Body of pancreas (tissue), 4 donors: ENCODE results near the gene GALNT14. TPM values are rescaled to one million over a fixed set of nuclear protein-coding genes. Genes with fewer than 3 reads are reported as not detected.

Experiments
- ATAC-seq: fragments of 150-250 bp; one replicate; pipeline ENCODE4 v1.9.1; 2016
- DNase-seq, 4 donors: peaks; one replicate each; pipeline ENCODE4 v3.0.0-alpha.2; 2019
- H3K27ac ChIP-seq, 4 donors: fragments of 200-600 bp; sonication (generic); 1 replicate in 3 of 4; 2 replicates in 1 of 4; pipeline versions ENCODE4 v1.5.1 to v1.6.1; 2016 to 2019; ENCODE audit warnings: mild to moderate bottlenecking in 1 of 4, mixed read lengths in 1 of 4, moderate library complexity in 1 of 4
- H3K27me3 ChIP-seq, 2 donors: fragments of 200-600 bp; sonication (generic); one replicate each; pipeline ENCODE4 v1.6.0; 2016; ENCODE audit warnings: mild to moderate bottlenecking in 1 of 2
- H3K36me3 ChIP-seq, 2 donors: fragments of 200-600 bp; sonication (generic); replicated peaks in 1 of 2; 2 replicates each; pipeline ENCODE4 v1.5.1; 2016; ENCODE audit warnings: low read depth in 2 of 2; ENCODE audit not compliant: insufficient read depth in 1 of 2
- H3K4me1 ChIP-seq: fragments of 200-600 bp; sonication (generic); one replicate; pipeline ENCODE4 v1.6.0; 2016
- H3K4me3 ChIP-seq, 2 donors: fragments of 200-600 bp; sonication (generic); 1 replicate in 1 of 2; 2 replicates in 1 of 2; pipeline ENCODE4 v1.5.1; 2016 to 2019
- H3K9me3 ChIP-seq, 3 donors: fragments of 200-600 bp; sonication (generic); 1 replicate in 2 of 3; 2 replicates in 1 of 3; pipeline ENCODE4 v1.5.1; 2016
- POLR2A ChIP-seq, 3 donors: fragments of 450-650 bp; IDR thresholded peaks; one replicate each; pipeline ENCODE4 v1.6.1; 2016; ENCODE audit warnings: antibody characterized with exemption in 3 of 3, mild to moderate bottlenecking in 2 of 3
- WGBS, 2 donors: methylation state at CpG; one replicate each; pipeline ENCODE4 v1.1.5; 2017; 5-methylcytosine and 5-hydroxymethylcytosine counted together
- intact Hi-C: fragments of 100-400 bp; cut with DNase I; formaldehyde crosslinking; loops from one replicate; pipeline ENCODE4 v1.15.1; 2023
- total RNA-seq, 2 donors: library from RNA; depleted of rRNA; stranded (reverse); fragments of >200 nt; gene quantifications; one replicate each; pipeline ENCODE4 v1.1.0, GENCODE V29; 2016
- TF ChIP-seq, protein P1 (sequence below), 7 experiments: fragments of 450-650 bp in 4 of 7; fragments of 200-600 bp in 3 of 7; sonication (generic) in 3 of 7; IDR thresholded peaks; one replicate each; pipeline ENCODE4 v1.5.1; 2016 to 2019; ENCODE audit warnings: antibody characterized with exemption in 7 of 7

GALNT14 gene
- total RNA-seq, 2 donors from 2014 or later = 2.6 to 6.7 TPM

DNA sequence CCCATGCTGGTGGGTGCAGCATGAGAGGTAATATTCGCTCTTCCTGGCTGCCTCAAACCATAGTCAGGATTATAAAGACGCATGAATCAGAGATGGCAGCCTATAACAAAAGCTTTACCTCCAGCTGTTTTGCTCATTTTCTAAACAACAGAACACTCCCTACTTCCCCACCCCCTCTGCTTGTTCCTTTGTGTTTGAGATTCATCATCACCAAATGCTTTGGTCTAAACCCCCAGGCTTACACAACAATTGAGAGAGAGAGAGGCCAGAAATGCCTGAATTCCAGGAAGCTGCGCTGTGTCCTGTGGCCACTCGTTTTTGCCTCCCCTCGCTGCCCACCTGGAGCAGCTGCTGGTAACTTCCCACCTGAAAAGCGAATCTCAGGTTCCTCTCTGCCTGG is 252.2 kb downstream of the GALNT14 start:
- DNase-seq (no peak), ATAC-seq (no peak)
- intact Hi-C loops = no loop called here
- no peaks in the 10 kb centered on the region for H3K27me3 ChIP-seq
- H3K4me1 ChIP-seq = no peaks in the 10 kb centered on the region
- no peak overlapping the region for H3K27ac ChIP-seq
- 57 to 66% methylated on average over 6 of the region's 6 CpGs for WGBS, 2 donors
- no peaks in the 10 kb centered on the region for H3K9me3 ChIP-seq
- H3K36me3 ChIP-seq = no peaks in the 10 kb centered on the region
- TF ChIP-seq, protein P1, sequence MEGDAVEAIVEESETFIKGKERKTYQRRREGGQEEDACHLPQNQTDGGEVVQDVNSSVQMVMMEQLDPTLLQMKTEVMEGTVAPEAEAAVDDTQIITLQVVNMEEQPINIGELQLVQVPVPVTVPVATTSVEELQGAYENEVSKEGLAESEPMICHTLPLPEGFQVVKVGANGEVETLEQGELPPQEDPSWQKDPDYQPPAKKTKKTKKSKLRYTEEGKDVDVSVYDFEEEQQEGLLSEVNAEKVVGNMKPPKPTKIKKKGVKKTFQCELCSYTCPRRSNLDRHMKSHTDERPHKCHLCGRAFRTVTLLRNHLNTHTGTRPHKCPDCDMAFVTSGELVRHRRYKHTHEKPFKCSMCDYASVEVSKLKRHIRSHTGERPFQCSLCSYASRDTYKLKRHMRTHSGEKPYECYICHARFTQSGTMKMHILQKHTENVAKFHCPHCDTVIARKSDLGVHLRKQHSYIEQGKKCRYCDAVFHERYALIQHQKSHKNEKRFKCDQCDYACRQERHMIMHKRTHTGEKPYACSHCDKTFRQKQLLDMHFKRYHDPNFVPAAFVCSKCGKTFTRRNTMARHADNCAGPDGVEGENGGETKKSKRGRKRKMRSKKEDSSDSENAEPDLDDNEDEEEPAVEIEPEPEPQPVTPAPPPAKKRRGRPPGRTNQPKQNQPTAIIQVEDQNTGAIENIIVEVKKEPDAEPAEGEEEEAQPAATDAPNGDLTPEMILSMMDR (IDR thresholded peaks at IDR 0.05) = no peak
- TF ChIP-seq POLR2A (IDR thresholded peaks at IDR 0.05) = no peak
- H3K4me3 ChIP-seq = no peak overlapping the region

DNA sequence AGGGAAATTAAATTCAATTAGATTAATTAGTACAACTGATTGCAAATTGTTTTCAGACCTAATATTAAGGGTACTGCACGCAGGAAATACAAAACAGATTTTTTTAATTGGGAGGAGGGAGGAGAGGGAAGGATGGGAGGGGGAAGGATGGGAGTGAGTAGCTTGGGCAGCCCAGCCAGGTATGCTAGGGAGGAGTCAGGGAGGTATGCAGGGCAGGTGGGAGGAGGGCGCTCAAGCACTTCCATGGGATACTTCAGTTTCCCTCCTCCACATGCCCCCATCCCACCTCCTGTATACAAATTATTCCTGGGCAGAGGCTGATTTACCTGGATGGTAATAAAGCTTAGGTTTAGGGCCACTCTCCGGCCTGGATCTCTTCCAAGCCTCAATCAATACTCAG is 254.4 kb downstream of the GALNT14 start:
- ATAC-seq (no peak), DNase-seq (no peak)
- 57 to 68% methylated on average over 3 of the region's 3 CpGs for WGBS, 2 donors
- Histone ChIP-seq H3K4me3 (no peak overlapping the region), H3K4me1 (no peaks in the 10 kb centered on the region), H3K27ac (no peak overlapping the region), H3K27me3 (no peaks in the 10 kb centered on the region), H3K9me3 (no peaks in the 10 kb centered on the region), H3K36me3 (no peaks in the 10 kb centered on the region)
- intact Hi-C loops = no loop called here
- TF ChIP-seq, protein P1 (IDR thresholded peaks at IDR 0.05) = no peak
- TF ChIP-seq POLR2A (IDR thresholded peaks at IDR 0.05) = no peak

DNA sequence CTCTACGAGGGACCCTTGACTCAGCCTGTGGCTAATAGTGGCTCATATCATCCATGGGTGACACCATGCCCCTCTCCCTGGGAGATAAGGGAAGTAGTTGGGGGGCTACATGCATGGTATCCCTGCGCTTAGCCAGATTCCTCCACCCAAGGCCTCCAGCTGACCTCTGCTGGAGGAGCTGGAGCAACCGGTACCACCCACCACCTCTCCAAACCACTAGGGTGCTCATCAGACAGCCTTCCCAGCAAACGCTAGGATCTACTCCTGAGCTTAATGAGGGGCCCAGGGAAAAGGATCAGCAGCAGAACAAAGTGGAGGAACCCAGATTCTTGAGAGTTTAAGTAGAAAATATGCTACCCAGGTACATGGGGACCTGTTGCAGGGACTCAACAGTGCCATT is 255.1 kb downstream of the GALNT14 start:
- H3K27me3 ChIP-seq = no peaks in the 10 kb centered on the region
- TF ChIP-seq POLR2A (IDR thresholded peaks at IDR 0.05) = no peak
- TF ChIP-seq, protein P1 (IDR thresholded peaks at IDR 0.05) = no peak
- no peaks in the 10 kb centered on the region for H3K36me3 ChIP-seq
- ATAC-seq (no peak), DNase-seq (no peak)
- intact Hi-C loops = no loop called here
- 85 to 87% methylated on average over 4 of the region's 4 CpGs for WGBS, 2 donors
- no peaks in the 10 kb centered on the region for H3K4me1 ChIP-seq
- no peak overlapping the region for H3K27ac ChIP-seq
- H3K4me3 ChIP-seq = no peak overlapping the region
- H3K9me3 ChIP-seq = no peaks in the 10 kb centered on the region

DNA sequence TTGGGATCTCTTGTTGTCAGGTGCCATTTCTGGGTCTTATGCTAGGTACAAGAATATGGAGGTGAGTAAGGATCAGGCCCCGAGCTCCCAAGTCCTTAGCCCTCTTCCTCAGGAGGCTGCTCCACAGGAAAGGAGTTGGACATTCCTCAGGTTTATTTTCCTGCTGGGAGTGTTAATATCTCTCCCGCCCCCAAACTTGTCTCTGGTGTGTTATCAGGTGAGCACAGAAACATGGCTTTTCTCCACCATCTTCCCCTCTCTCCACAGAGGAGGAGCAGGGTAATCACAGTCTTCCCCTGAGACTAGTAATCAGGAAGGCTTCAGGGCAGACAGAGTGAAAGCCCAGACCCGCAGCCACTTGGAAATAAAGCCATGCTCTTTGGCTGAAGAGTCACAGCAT is 257.7 kb downstream of the GALNT14 start:
- no peak overlapping the region for H3K4me3 ChIP-seq
- no peak for ATAC-seq
- intact Hi-C loops = no loop called here
- no peaks in the 10 kb centered on the region for H3K36me3 ChIP-seq
- no peaks in the 10 kb centered on the region for H3K27me3 ChIP-seq
- no peaks in the 10 kb centered on the region for H3K9me3 ChIP-seq
- H3K27ac ChIP-seq = no peak overlapping the region
- TF ChIP-seq, protein P1 (IDR thresholded peaks at IDR 0.05) = no peak
- no peak for TF ChIP-seq POLR2A (IDR thresholded peaks at IDR 0.05)
- H3K4me1 ChIP-seq = no peaks in the 10 kb centered on the region
- no peak for DNase-seq
- WGBS, 2 donors = 65 to 85% methylated on average over 3 of the region's 3 CpGs

DNA sequence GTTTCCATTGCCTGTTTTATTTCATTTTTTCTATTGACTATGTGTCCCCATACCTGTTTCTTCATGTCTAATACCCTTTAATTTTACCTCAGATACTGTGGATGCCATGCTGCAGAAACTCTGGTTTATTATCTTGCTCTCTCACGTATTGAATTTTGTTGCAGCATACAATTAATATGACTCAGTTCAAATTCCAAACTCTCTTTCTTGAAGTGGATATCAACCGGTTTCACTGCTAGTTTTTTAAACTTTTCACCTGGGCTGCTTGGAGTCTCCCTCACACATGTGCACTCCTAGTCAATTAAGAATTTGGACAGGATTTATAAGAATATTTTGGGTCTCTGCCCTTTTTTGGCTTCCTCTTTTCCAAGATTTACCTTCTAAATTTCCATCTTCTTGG is 260.4 kb downstream of the GALNT14 start:
- intact Hi-C loops = no loop called here
- Histone ChIP-seq H3K4me3 (no peak overlapping the region), H3K9me3 (peaks cover 0 to 5% (median 0%) of the 10 kb centered on the region in 3 donors), H3K4me1 (no peaks in the 10 kb centered on the region), H3K36me3 (no peaks in the 10 kb centered on the region), H3K27me3 (no peaks in the 10 kb centered on the region), H3K27ac (no peak overlapping the region)
- ATAC-seq (no peak), DNase-seq (no peak)
- TF ChIP-seq, protein P1 (IDR thresholded peaks at IDR 0.05) = no peak
- no peak for TF ChIP-seq POLR2A (IDR thresholded peaks at IDR 0.05)
- 70% methylated on average over 2 of the region's 2 CpGs for WGBS, 2 donors
